ENCODE results near the gene TEK.

TEK gene

DNA sequence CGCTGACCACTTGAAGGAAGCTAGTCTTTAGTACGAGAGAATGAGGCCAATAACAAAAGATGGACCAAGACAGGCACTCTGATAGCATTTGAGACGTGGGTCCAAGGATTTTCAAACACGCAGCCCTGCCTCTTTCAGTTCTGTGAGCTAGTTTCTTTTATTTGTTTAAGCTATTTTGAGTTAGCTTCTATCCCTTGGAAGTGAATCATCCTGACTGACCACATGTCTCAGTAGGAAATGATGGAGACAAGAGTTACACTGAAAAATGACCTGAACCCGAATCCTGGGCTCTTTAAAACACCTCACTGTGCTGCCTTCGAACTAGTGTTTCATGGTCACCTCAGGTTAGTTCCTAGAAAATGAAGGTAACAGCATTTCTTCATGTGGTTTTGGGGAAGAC is 9.9 kb downstream of the TEK start:
- no peak for DNase-seq (ENCODE audit: low read depth in 2 of 2, low spot score in 1 of 2)

DNA sequence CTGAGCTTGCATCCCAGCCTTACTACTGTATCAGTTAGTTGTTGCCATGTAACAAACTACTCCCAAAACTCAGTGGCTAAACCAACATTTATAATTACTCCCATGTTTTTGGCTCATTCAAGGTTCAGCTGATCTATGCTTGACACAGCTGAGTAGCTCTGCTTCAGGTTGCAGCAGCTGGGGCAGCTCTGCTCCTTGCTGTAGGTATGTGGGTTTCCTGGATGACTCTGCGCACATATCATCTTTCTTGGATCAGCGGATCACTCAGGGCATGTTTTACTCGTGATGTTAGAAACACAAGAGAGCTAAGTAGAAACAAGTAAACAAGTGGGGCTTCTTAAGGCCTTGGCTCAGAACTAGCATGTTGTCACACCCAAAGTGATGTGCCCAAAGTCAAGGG is 15.1 kb downstream of the TEK start:
- no peak for DNase-seq (ENCODE audit: low read depth in 2 of 2, low spot score in 1 of 2)

DNA sequence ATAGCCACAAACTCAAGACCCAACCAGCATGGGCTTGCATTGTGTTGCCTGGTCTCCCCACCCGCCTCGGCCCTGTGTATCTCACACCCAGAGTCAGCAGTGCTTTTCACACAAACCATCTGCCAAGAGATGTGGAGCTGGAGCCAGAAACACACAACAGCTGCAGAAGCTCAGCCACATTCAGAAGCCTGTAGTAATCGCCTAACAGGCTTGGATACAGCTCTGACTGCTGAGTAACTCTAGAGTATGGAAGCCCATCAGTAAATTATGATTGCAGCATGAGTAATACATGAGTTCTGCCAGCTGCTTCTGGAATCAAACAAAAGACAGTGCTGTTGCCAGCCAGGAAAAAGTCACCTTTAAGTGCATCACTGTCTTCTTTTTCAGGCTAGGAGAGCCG is 16.0 kb downstream of the TEK start:
- no peak for DNase-seq (ENCODE audit: low read depth in 2 of 2, low spot score in 1 of 2)

DNA sequence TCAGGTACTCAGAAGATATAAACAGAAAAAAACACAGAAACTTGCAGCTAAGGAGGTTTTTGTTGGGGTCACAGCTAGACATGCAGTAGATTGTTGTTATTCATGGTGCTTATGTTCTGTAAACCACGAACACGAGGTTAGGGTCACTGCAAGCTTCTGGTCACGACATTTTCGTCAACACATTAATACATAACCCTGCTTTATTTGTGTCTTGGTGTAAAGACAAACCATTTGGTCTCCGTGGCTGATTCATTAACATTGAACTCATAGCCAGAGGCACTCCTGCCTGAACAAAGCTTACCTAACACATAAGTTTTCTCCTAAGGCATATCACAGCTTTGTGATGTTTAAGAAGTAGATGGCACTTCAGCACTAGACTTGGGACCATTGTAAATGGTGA is 16.9 kb downstream of the TEK start:
- DNase-seq (ENCODE audit: low read depth in 2 of 2, low spot score in 1 of 2) = no peak

DNA sequence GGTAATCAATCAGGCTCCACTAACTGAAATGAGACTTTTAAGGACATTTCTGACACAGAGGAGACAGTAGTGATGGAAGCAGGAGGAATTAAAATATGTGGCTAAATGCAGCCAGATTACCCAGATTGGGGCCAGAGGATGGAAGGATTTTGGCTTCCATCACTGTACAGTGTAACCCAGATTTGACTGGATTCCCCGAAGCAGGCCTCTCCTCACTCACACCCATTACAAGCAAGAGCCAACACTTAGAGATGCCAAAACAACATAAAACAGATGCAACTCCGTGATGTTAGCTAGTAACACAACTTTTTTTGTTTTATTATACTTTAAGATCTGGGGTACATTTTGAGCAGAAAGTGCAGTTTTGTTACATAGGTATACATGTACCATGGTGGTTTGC is 17.6 kb downstream of the TEK start:
- DNase-seq (ENCODE audit: low read depth in 2 of 2, low spot score in 1 of 2) = no peak

DNA sequence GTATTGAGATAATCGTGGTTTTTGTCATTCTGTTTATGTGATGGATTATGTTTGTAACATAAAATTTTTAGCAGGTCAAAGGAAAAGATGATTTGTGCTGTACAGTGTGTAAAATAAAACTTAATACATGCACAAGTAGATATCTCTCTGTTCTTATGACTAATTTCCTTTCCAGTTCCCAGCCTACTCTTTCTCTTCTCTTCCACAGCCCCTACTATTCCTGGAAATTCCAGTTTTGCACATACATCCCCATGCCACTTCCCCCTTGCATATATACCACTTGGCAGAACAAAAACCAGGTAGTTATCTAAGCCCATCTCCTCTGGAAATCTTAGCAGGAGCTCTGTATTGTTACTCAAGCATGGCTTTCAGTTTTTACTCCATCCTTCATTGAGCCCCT is 20.2 kb downstream of the TEK start:
- no peak for DNase-seq (ENCODE audit: low read depth in 2 of 2, low spot score in 1 of 2)

DNA sequence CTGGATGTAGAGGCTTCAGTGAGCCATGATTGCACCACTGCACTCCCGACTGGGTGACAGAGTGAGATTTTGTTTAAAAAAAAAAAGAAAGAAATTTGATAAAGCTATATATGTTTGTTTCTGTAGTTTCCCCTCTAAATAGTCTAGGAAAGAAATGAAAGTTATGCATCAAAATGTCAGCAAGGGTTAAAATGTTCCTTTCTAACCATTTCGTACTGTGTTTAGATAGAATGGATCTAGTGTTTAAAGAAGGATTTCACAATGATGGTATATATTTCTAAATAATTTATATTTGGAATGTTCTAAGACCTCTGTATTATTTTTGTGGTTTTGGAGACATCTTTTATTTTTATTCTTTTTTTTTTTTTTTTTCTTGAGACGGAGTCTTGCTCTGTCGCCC is 22.7 kb downstream of the TEK start:
- no peak for DNase-seq (ENCODE audit: low read depth in 2 of 2, low spot score in 1 of 2)

DNA sequence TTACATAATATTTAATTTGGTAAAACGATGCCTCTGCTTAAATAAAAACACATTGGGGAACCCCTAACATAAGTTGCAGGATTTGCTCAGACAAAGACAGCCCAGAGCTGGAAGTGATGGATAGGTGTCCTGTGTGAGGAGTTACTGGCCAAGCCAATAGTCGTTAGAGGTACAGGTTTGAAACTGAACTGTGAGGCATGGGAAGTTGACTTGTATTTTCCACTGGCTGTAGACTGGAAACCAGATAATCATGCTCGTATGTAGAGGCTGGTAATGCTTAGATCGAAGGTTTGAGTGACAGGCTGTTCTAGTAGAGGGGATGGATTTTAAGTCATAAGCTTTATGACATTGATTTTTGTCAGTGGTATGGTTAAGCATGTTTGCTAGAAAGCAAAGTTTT is 24.8 kb downstream of the TEK start:
- no peak for DNase-seq (ENCODE audit: low read depth in 2 of 2, low spot score in 1 of 2)

DNA sequence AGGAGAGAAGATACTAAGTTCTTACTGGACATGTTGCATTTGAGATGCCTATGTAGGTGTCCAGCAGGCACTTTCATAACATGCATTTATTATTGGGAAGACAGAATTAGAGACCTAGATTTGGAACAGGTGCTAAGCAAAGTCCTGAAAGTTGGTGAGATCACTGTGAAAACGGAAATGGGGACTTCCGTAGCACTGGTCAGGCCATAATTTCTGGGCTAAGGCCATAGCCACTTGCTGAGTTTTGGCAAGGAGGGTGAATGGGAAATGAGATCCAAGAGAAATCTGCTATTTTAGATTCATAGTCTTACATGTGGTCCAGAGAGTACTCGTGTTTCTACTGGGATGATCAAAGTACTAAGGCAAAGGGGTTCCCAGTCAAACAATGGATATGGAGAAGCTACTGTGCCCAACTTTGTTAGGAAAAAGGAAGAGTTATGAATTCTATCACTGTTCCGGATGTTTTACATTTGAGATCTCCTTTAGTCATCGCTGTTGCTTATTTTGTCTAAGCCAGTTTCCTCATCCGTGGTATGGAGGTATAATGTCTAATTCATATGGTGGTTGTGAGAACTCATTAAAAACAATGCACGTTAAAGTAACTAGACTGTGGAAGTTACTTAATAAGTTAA is 33.4 kb downstream of the TEK start:
- DNase-seq (ENCODE audit: low read depth in 2 of 2, low spot score in 1 of 2) = no peak

DNA sequence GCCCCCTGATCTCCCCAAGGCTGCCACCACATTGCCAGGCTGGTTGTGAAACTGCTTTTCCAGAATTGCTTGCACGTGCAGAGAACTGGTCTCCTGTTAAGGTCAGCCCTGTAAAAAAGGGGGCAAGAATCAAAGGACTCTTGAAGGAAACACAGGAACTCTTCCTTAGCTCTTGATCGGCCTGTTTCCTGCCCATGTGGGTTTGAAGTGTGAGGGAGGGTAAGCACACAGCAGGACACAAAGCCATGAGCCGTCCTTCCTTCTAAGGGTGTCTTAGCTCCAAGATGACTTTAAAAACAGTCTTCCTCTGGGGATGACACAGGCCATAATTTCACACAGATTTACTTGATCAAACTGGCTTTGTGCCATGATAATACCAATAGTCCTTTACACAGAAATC is 36.1 kb downstream of the TEK start:
- DNase-seq (ENCODE audit: low read depth in 2 of 2, low spot score in 1 of 2) = no peak

DNA sequence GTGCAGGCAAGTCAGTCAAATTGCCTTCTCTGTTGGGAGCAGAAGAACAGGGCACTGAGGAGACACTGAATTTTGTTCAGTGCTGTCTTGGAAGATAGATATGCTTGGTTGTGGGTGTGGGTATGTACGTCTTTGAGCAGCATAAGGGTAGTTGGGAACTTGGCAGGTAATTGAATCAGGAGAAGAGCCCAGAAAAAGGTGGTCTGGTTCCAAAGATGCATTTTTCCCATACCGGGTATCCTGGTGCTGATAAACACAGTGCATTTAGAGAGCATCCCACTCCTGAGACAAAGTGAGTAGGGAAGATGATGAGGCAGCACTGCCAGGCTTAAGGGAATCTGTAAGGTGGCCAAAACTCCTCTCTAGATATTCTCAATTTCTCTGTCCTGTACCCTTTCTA is 40.6 kb downstream of the TEK start:
- DNase-seq (ENCODE audit: low read depth in 2 of 2, low spot score in 1 of 2) = no peak

DNA sequence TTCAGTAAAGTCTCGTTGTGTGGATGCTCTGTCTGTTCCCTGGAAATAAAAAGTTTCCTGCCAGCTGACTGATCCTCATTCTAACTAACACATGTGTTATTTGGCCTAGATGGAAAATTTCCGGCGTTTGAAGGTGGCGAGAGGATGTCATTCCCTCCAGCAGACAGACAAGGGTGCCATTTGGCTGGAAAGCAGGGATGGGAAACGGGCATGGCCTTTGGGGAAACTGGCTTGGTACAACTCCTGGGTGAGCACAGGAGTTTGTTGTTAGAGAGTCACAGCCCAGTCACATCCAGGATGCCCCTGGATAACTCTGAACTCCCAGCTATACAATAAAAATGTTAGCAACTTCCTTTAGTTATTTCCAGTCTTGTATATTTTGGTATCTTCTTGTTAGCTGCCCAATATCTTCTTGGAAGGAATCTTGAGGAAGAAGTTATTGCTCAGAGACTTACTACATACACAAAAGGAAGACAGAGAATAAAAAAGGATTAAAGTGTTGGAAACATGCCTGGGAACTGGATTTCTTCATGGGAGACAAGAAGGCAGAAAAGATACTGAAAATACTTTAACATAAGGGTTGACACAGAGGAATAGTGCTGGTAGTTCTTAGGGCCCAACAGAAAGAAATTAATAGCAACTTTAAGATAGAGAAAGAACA is 41.9 kb downstream of the TEK start:
- no peak for DNase-seq (ENCODE audit: low read depth in 2 of 2, low spot score in 1 of 2)

DNA sequence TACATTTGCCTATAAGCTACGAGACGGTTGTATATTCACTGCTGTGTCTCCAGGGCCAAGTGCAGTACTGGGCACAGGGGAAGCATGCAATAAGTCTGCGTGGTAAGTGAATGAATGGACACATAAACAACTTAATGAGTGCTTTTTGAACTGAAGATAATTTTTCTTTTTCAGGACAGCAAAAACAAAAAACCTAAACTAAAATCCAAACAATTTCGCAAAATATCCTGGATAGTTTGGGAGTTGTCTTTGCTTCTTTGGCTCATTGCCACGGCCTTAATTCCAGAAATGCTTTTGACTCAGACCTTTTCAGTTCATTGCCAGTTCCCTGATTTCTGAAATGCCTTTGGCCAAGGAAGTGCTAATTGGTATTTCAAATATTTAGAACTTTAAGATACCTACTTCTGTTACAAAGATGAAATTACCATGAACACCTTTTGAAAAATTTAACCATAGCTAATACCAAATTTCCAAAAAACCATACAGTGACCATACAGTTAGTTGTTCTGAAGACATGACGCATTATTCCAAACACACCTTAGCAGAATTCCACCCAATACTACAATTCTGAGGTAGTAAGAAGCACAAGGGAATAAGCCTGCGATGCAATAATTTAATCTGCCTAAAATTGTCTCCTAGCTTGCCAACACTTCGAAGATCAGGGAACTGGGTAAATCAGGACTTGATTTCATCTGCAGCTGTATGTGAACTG is 42.8 kb downstream of the TEK start:
- no peak for DNase-seq (ENCODE audit: low read depth in 2 of 2, low spot score in 1 of 2)

DNA sequence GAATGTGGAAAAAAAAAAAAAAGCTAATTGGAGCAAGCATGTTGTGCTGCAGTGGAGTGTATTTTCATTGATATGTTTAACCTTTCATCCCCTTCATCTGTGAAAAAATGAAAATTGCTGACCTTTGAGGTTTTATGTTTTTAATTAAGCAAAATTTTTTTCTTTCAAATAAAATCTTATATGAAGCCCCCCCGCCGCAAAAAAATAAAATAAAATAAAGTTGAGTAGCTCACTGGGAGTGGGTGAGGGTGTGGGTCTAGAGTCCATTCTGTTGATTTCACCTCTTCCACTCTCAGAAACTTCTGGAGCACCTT is 43.3 kb downstream of the TEK start:
- DNase-seq (ENCODE audit: low read depth in 2 of 2, low spot score in 1 of 2) = no peak

DNA sequence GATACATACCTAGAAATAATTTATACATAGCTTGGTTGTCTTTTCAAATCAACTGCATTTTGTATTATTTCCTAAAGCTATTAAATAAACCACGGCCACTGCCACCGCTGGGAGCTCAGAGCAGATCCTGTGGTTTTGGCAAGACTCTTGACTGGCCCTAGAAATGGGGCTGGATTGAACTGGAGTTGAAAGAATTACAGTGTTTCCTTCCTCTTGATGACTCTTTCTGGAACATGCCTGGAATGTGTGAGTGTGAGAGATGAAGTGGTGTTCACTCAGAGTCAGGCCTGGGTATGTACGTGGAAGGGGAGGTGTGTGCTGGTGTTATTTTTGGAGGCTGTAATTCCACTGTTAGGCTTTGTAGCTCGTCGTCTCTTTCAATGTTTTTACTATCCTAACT is 45.9 kb downstream of the TEK start:
- DNase-seq (ENCODE audit: low read depth in 2 of 2, low spot score in 1 of 2) = no peak

DNA sequence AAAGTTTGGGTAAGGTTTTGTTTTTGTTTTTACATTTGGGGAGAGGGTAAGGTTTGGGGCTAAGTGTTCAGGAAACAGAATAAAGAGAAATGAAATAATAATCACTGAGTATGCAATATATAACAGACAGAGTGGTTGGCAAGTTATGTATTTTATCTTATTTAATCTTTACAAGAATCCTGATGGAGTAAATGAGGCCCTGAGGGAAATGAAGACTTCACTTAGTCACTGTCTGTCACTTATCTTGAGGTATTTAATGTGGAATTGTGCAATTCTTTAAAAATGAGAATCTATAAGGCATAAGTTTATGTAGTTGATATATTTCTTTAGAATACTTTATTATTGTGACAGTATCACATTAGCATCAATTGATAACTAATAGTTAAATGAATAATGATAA is 48.1 kb downstream of the TEK start:
- no peak for DNase-seq (ENCODE audit: low read depth in 2 of 2, low spot score in 1 of 2)

DNA sequence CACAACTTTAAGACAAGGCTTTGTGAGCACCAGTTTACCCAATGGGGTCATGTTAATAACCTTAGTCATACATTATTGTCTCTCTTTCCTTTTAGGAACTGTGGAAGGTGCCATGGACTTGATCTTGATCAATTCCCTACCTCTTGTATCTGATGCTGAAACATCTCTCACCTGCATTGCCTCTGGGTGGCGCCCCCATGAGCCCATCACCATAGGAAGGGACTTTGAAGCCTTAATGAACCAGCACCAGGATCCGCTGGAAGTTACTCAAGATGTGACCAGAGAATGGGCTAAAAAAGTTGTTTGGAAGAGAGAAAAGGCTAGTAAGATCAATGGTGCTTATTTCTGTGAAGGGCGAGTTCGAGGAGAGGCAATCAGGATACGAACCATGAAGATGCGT is 48.7 kb downstream of the TEK start:
- DNase-seq (ENCODE audit: low read depth in 2 of 2, low spot score in 1 of 2) = no peak

DNA sequence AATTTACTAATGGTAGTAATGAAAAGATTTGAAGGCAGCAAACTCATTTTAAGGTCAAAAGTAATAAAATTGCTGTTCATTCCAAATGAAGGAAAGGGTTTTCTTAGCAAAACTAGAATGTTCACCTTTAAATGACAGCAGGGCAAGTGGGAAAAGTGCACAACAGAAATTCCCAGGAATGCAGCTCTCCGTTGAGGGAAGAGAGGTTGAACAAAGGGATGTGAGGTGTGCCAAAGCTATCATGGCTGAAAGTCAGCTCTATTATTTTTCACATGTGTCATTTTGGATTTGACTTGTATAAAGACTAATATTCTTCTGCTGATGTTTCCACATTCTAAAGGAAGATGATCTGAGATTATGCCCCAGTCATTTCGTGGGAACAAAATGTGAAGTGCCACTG is 51.6 kb downstream of the TEK start:
- DNase-seq (ENCODE audit: low read depth in 2 of 2, low spot score in 1 of 2) = no peak

DNA sequence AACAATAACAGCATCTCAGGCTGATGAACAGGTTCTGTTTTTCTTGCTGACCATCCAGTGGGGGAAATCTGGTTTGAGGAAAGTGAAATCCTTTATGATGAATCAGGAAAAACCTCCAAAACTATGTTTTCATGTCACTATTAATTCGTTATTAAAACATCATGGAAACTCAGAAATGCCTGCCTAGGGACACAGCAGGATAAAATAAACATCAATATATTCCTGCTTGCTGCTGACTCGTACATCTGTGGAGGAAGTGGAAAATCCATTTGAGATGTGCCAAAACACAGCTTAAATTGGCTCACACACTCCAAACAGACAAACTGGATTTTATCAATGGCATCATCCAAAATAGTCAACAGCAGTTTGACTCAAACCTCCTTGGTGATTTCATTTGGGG is 53.0 kb downstream of the TEK start:
- no peak for DNase-seq (ENCODE audit: low read depth in 2 of 2, low spot score in 1 of 2)

DNA sequence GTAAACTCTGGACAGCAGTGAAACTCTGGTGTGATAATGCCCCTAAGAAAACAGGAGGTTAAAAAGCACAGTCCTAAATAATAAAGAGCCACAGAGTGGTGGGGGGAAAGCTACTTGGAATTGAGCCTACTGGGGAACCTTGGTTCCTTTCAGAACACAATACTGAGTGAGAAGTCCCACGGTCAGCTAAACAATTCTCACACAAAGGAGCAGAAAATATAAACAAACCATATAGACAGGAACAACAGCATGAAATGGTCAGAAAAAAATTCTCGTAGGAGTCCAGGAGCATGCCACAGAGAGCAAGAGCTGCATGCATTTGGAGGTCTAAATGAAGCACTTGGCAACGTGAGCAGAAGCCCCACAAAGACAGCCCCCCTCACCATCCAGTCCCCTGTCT is 56.0 kb downstream of the TEK start:
- no peak for DNase-seq (ENCODE audit: low read depth in 2 of 2, low spot score in 1 of 2)

DNA sequence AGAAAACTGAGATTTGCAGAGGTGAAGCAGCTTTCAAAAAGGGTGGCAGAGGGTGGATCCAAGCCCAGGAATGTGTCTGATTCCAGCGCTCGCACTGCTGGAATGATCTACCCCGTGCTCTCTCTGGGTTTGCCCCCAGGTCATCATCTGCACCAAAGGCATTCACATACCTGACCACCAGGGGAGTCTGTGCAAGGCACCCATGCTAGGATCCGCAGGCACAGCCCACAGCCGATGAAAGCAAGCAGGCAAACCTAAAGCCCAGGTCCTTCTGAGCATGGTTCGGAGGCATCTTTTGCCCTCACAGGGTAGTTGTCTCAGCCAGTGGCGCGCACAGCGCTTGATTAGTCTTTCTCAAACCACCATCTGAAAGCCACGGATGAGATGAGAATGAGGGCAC is 56.6 kb downstream of the TEK start:
- no peak for DNase-seq (ENCODE audit: low read depth in 2 of 2, low spot score in 1 of 2)

DNA sequence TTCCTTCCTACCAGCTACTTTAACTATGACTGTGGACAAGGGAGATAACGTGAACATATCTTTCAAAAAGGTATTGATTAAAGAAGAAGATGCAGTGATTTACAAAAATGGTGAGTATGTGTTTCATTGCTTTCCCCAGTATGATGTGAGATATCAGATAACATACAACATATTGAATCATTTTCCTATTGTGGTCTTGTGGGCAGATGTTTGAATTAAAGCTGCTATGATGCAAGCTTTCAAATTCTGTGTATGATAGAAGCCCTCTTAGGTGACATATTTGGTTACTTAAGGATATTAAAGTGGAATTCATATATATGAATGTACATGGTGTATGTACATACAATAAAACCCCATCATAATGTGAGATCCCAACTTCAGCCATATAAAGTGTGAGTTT is 59.5 kb downstream of the TEK start:
- DNase-seq (ENCODE audit: low read depth in 2 of 2, low spot score in 1 of 2) = no peak

DNA sequence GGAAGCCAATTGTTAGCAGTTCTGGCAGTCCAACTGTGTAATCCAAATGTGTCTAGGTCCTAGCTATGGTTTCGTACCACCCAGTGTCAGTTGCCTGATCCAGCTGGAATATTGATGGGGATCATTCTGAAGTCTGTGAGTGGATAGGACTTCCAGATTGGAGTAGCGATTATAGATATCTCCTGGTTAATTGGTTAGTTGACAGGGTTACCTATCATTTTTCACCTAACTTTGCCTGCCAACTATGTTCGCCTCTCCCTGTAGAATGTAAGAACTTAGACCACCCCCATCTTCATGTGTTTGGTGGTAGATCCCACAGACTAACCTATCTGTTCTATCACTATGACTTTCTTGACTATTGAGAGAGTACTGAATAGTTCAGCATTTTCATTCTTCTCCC is 59.9 kb downstream of the TEK start:
- DNase-seq (ENCODE audit: low read depth in 2 of 2, low spot score in 1 of 2) = no peak

Data from stimulated activated CD8-positive, alpha-beta memory T cell treated with anti-CD3 and anti-CD28 coated beads, Interleukin-4, amount 100 ng/mL, for 1 hour (primary cell).